ENCODE results near the gene WASL. TPM values are rescaled to one million over a fixed set of nuclear protein-coding genes. Genes with fewer than 3 reads are reported as not detected.

Gene WASL
- total RNA-seq, 2 donors from 2014 or later = 37.2 to 43.5 TPM

DNA sequence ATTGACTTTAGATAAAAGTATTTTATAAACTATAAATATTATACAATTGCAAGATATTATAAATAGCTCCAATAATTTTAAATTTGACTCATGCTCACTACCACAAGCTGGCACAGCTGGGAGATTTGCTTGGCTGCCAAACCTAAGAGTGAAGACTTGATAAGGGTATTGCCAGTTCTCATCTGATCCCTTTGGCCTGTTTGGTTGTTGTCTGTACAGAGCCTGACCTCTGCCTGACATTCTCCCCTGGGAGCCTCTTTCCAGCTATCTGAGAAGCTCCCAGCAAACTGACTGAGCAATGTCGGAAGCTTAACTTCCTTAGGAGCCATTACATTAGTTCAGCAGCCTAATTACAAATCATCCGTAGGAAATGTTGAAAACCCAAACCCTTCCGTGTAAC lies 103.3 kb downstream of the WASL start:
- H3K4me1 ChIP-seq (ENCODE audit: control insufficient read depth in 1 of 2, low read depth in 2 of 2) = peaks cover 3 to 28% of the 10 kb centered on the region in 2 donors
- H3K4me3 ChIP-seq = no peak overlapping the region
- no peaks in the 10 kb centered on the region for H3K9me3 ChIP-seq
- TF ChIP-seq, protein P1, sequence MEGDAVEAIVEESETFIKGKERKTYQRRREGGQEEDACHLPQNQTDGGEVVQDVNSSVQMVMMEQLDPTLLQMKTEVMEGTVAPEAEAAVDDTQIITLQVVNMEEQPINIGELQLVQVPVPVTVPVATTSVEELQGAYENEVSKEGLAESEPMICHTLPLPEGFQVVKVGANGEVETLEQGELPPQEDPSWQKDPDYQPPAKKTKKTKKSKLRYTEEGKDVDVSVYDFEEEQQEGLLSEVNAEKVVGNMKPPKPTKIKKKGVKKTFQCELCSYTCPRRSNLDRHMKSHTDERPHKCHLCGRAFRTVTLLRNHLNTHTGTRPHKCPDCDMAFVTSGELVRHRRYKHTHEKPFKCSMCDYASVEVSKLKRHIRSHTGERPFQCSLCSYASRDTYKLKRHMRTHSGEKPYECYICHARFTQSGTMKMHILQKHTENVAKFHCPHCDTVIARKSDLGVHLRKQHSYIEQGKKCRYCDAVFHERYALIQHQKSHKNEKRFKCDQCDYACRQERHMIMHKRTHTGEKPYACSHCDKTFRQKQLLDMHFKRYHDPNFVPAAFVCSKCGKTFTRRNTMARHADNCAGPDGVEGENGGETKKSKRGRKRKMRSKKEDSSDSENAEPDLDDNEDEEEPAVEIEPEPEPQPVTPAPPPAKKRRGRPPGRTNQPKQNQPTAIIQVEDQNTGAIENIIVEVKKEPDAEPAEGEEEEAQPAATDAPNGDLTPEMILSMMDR (IDR thresholded peaks at IDR 0.05) = no peak
- ATAC-seq (ENCODE audit: insufficient number of reproducible peaks, low FRiP score, low read depth) = no peak
- H3K27ac ChIP-seq = no peak overlapping the region
- H3K27me3 ChIP-seq (replicated peaks; ENCODE audit: insufficient read depth) = no peaks in the 10 kb centered on the region
- H3K36me3 ChIP-seq = no peaks in the 10 kb centered on the region
- DNase-seq (ENCODE audit: low spot score) = no peak

DNA sequence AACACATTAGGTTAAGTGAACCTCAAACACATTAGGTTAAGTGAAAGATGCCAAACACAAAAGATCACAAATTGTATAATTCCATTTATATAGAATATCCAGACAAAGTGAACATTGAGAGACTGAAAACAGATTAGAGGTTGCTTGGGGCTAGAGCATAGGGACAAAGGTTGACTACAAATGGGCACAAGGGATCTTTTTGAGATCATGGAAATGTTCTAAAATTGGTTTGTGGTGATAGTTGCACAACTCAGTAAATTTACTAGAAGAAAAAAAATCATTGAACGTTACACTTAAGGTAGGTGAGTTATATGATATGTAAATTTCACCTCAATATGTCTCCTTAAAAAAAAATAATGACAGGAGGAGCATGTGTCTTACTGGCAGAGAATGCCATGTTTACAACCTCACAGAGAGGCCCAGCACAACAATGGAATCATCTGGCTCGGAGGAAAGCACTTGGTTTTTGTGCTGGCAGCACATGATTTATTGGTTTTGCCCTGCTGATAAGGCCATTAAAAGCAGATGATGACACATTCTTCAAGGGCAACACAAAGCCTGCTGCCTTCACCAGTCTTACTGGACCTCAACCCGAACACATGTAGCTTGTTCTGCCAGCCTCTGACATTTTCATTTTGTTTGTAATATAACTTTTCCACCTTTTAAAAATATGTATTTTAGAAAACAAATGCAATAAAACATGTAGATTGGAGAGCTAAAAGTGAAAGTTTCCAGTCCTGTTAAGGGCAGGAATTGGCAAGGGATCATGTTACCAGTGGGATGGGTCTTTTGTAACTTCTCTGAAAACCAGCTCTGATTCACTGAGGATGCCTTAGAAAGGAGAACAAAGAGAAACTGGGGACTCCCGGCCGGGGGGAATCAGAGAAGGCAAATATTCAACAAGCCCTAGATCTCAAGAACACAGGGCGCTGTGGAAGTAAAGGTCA lies 105.0 kb downstream of the WASL start:
- DNase-seq (ENCODE audit: low spot score) (no peak), ATAC-seq (ENCODE audit: insufficient number of reproducible peaks, low FRiP score, low read depth) (no peak)
- TF ChIP-seq, protein P1 (IDR thresholded peaks at IDR 0.05) = no peak
- H3K9me3 ChIP-seq = no peaks in the 10 kb centered on the region
- H3K27ac ChIP-seq = peak overlapping the region in 1 of 2 donors; percentile 13
- no peaks in the 10 kb centered on the region for H3K36me3 ChIP-seq
- no peaks in the 10 kb centered on the region for H3K27me3 ChIP-seq (replicated peaks; ENCODE audit: insufficient read depth)
- peak overlapping the region; percentile 57 for H3K4me3 ChIP-seq
- H3K4me1 ChIP-seq (ENCODE audit: control insufficient read depth in 1 of 2, low read depth in 2 of 2) = peaks cover 3 to 28% of the 10 kb centered on the region in 2 donors

DNA sequence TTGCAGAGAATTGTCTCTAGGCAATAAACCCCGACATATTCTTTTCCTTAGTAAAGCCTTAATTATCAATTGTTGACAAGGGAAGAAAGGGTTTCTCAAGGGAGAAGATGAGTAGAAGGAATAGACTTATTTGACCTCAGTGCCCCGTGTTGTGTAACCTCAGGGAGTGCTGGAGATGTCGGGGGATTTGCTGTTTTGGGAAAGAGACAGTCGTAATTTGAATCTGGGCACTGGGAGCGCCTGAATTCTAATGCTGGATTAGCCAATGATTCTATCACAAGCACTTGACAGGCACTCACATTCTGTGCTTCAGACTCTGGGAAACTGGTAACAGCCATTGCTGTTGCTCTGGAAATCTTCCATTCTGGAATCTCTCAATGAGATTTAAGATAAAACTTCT lies 106.9 kb downstream of the WASL start:
- no peak overlapping the region for H3K4me3 ChIP-seq
- peaks cover 3 to 28% of the 10 kb centered on the region in 2 donors for H3K4me1 ChIP-seq (ENCODE audit: control insufficient read depth in 1 of 2, low read depth in 2 of 2)
- H3K9me3 ChIP-seq = no peaks in the 10 kb centered on the region
- DNase-seq (ENCODE audit: low spot score) (no peak), ATAC-seq (ENCODE audit: insufficient number of reproducible peaks, low FRiP score, low read depth) (no peak)
- no peak overlapping the region for H3K27ac ChIP-seq
- H3K27me3 ChIP-seq (replicated peaks; ENCODE audit: insufficient read depth) = no peaks in the 10 kb centered on the region
- no peaks in the 10 kb centered on the region for H3K36me3 ChIP-seq
- TF ChIP-seq, protein P1 (IDR thresholded peaks at IDR 0.05) = no peak

DNA sequence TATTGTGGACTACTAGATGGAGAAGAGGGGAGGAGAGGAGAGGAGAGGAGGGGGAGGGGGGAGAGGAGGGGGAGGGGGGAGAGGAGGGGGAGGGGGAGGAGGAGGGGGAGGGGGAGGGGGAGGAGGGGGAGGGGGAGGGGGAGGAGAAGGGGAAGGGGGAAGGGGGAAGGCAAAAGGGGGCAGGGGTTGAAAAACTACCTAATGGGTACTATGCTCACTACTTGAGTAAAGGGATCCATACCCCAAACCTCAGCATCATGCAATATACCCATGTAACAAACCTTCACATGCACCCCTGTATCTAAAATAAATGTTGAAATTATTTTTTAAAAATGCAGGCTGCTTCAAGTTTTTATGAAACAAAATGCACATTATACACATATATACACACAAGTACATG lies 108.2 kb downstream of the WASL start:
- H3K4me3 ChIP-seq = no peak overlapping the region
- H3K4me1 ChIP-seq (ENCODE audit: control insufficient read depth in 1 of 2, low read depth in 2 of 2) = peaks cover under 1 to 22% of the 10 kb centered on the region in 2 donors
- H3K27me3 ChIP-seq (replicated peaks; ENCODE audit: insufficient read depth) = no peaks in the 10 kb centered on the region
- no peak for DNase-seq (ENCODE audit: low spot score)
- no peak for ATAC-seq (ENCODE audit: insufficient number of reproducible peaks, low FRiP score, low read depth)
- TF ChIP-seq, protein P1 (IDR thresholded peaks at IDR 0.05) = no peak
- no peaks in the 10 kb centered on the region for H3K9me3 ChIP-seq
- H3K27ac ChIP-seq = no peak overlapping the region
- no peaks in the 10 kb centered on the region for H3K36me3 ChIP-seq

DNA sequence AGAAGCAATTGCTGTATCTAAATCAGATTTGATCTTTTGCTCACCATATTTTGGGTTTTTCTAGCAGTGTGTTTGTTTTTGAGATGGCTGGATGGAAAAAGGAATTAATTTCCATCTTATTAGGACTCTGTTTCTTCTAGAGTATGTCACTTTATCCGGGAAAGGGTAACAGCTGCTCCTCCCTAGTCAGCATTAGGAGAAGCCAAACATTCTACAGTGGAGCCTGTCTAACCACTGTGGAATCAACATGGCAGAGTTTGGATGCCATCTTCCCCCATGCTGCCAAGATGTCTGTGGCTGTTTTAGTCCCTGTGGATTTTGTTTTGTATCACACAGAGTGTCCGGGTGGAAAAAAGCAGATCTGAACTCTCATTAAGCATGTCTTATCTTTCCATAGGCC lies 109.2 kb downstream of the WASL start:
- no peak for ATAC-seq (ENCODE audit: insufficient number of reproducible peaks, low FRiP score, low read depth)
- Histone ChIP-seq H3K27ac (no peak overlapping the region), H3K4me3 (no peak overlapping the region), H3K27me3 (replicated peaks; ENCODE audit: insufficient read depth) (no peaks in the 10 kb centered on the region), H3K36me3 (no peaks in the 10 kb centered on the region), H3K4me1 (ENCODE audit: control insufficient read depth in 1 of 2, low read depth in 2 of 2) (peaks cover 0 to 14% of the 10 kb centered on the region in 2 donors), H3K9me3 (no peaks in the 10 kb centered on the region)
- DNase-seq (ENCODE audit: low spot score) = no peak
- TF ChIP-seq, protein P1 (IDR thresholded peaks at IDR 0.05) = no peak
